Measurements from ENCODE around the gene KLF2. TPM values are rescaled to one million over a fixed set of nuclear protein-coding genes. Genes with fewer than 3 reads are reported as not detected.

KLF2 gene
- total RNA-seq, 2 experiments from 2014 or later, result 0.94 to 1.0 TPM

DNA sequence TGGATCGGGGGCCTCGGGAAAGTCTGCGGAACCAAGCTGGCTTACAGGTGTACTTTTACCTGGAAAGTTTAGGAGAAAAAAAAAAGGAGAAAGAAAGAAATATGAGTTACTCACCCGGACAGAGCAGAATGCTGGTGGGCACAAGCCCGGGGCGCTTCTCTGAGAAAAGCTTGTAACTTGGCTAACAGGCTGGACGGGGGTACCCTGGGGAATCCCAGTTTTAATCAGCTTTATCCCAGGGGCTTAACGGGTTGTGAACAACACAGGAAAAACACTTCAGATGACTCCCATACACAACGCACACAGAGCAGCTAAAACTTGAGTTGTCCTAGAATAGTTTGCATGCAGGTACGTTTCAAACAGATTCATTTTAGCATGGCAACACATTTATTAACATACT lies 37.3 kb downstream of the KLF2 start:
- H3K4me1 Mint-ChIP-seq (ENCODE audit: low read depth), result peaks cover 73% of the 10 kb centered on the region
- ChIA-PET CTCF (interaction anchor here (0.7 to 1.7 kb wide), 7 partner anchors 9 to 116 kb away, joined by 3 to 7 read pairs (median 3); no protein-coding TSS in a partner anchor), POLR2A (interaction anchor here (1.7 kb wide), 1 partner anchor 23 kb away, joined by 5 read pairs; no protein-coding TSS in a partner anchor)
- H3K36me3 Mint-ChIP-seq (ENCODE audit: low read depth), result peaks cover 8% of the 10 kb centered on the region
- intact Hi-C loops (cut with micrococcal nuclease), result no loop called here
- peaks cover 13% of the 10 kb centered on the region for H3K27me3 Mint-ChIP-seq
- DNase-seq, result no peak
- TF ChIP-seq, protein P1, sequence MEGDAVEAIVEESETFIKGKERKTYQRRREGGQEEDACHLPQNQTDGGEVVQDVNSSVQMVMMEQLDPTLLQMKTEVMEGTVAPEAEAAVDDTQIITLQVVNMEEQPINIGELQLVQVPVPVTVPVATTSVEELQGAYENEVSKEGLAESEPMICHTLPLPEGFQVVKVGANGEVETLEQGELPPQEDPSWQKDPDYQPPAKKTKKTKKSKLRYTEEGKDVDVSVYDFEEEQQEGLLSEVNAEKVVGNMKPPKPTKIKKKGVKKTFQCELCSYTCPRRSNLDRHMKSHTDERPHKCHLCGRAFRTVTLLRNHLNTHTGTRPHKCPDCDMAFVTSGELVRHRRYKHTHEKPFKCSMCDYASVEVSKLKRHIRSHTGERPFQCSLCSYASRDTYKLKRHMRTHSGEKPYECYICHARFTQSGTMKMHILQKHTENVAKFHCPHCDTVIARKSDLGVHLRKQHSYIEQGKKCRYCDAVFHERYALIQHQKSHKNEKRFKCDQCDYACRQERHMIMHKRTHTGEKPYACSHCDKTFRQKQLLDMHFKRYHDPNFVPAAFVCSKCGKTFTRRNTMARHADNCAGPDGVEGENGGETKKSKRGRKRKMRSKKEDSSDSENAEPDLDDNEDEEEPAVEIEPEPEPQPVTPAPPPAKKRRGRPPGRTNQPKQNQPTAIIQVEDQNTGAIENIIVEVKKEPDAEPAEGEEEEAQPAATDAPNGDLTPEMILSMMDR (IDR thresholded peaks at IDR 0.05), result no peak
- H3K27ac Mint-ChIP-seq, result no peak overlapping the region
- H3K9me3 Mint-ChIP-seq, result no peaks in the 10 kb centered on the region
- no peak for ATAC-seq
- H3K4me3 Mint-ChIP-seq, result no peak overlapping the region

DNA sequence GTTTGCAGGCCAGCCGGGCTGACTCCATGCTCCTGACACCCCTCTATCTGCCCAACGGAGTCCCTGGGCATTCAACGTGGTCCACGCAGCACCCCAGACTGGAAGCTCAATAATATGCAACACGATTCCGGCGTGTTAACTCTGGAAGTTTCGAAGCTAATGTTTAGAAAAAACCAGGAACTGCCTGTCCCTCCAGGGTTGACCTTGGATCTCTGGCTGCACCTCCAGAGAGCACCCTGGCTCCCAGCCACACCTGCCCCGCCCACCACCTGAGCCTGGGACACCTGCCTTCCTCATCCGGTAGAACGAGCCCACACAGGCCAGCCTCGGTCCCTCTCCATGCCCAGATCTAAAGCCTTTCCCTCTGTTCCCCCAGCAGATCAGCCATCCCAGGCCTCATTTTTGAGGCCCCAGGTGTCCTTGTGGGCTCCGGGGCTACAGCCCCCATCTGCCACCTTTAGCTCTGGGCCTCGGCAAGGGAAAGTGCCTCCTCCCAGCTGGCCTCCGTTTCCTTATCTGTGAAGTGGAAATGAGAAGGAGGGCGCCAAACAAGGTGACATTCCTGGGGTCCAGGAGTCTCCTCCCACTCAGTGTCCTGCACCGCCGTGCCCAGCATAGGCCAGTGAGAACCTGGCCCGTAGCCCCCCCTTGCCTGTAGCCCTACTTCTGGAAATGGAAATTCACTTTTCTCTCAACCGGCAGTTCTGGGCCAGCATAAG lies 38.7 kb downstream of the KLF2 start:
- peaks cover 8% of the 10 kb centered on the region for H3K36me3 Mint-ChIP-seq (ENCODE audit: low read depth)

DNA sequence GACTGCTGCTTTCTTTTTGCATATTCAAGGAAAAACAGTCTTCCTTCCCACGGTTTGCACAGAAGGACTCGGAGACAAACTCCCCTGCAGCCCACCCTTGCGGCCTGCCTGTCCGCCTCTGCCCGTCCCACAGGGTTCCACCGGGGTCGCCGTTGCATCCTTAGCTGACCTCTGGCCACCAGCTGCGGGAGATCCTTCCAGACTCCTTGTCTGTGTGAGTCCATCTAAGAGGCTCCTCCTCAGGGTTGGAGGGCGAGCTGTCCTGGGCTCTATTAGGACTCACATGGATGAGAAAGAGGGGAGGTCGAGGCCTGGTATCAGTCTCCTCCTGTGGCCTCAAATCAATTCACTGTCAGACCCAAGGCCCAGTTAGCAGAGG lies 39.2 kb downstream of the KLF2 start:
- no peaks in the 10 kb centered on the region for H3K9me3 Mint-ChIP-seq
- TF ChIP-seq, protein P1 (IDR thresholded peaks at IDR 0.05), result no peak

More for the DNA sequence above, 38.7 kb downstream of the KLF2 start:
- TF ChIP-seq, protein P1 (IDR thresholded peaks at IDR 0.05), result no peak
- peaks cover 71% of the 10 kb centered on the region for H3K4me1 Mint-ChIP-seq (ENCODE audit: low read depth)
- H3K4me3 Mint-ChIP-seq, result no peak overlapping the region
- ATAC-seq, result no peak
- intact Hi-C loops (cut with micrococcal nuclease), result no loop called here
- H3K27me3 Mint-ChIP-seq, result peaks cover 16% of the 10 kb centered on the region
- DNase-seq, result no peak
- ChIA-PET CTCF (interaction anchor here (0.9 to 1.4 kb wide), 2 partner anchors 19 to 323 kb away, joined by 3 to 5 read pairs; no protein-coding TSS in a partner anchor), POLR2A (no interaction called here)
- no peak overlapping the region for H3K27ac Mint-ChIP-seq
- no peaks in the 10 kb centered on the region for H3K9me3 Mint-ChIP-seq

DNA sequence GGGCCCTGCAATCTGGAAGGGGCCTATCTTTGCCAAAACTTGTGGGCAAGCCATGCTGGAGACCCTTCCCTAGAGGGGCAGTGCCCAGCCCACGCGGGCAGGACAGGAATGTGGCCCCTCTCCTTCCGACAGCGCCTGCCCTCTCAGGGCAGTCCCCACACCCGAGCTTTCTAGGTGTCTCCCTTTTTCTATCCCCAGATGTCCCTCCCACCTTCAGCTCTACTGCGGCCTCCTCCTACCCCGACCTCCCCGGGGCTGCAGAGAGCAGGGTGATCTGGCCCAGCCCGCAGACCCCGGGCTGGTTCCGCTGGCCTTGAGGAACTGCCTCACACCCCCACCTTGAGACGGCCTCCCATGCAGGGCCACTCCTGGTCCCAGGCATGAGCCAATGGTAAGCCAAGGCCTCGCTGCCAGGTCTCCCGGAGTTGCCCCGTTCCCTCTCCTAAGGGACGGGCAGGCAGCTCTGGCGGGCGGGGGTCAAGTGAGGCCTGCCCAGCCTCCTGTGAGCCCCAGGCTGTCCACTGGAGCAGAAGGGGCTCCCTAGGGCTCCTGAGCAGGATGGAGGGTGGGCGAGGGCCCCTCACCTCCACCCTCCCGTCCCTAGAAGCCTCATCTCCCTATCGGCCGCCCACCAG lies 39.7 kb downstream of the KLF2 start:
- no peak for ATAC-seq
- H3K4me3 Mint-ChIP-seq, result no peak overlapping the region
- intact Hi-C loops (cut with micrococcal nuclease), result no loop called here
- no peak for DNase-seq
- ChIA-PET CTCF (interaction anchor here (1.0 to 1.4 kb wide), 3 partner anchors 12 to 324 kb away, joined by 3 to 4 read pairs (median 3); no protein-coding TSS in a partner anchor), POLR2A (no interaction called here)
- no peak overlapping the region for H3K27ac Mint-ChIP-seq
- H3K9me3 Mint-ChIP-seq, result no peaks in the 10 kb centered on the region
- peaks cover 16% of the 10 kb centered on the region for H3K27me3 Mint-ChIP-seq
- H3K4me1 Mint-ChIP-seq (ENCODE audit: low read depth), result peaks cover 65% of the 10 kb centered on the region
- TF ChIP-seq, protein P1 (IDR thresholded peaks at IDR 0.05), result no peak
- peaks cover 8% of the 10 kb centered on the region for H3K36me3 Mint-ChIP-seq (ENCODE audit: low read depth)

More for the DNA sequence above, 39.2 kb downstream of the KLF2 start:
- DNase-seq, result no peak
- ChIA-PET POLR2A (no interaction called here), CTCF (interaction anchor here (1.0 to 1.4 kb wide), 2 partner anchors 14 to 323 kb away, joined by 3 read pairs; no protein-coding TSS in a partner anchor)
- no peak for ATAC-seq
- H3K4me3 Mint-ChIP-seq, result no peak overlapping the region
- intact Hi-C loops (cut with micrococcal nuclease), result no loop called here
- peaks cover 8% of the 10 kb centered on the region for H3K36me3 Mint-ChIP-seq (ENCODE audit: low read depth)
- no peak overlapping the region for H3K27ac Mint-ChIP-seq
- H3K4me1 Mint-ChIP-seq (ENCODE audit: low read depth), result peaks cover 69% of the 10 kb centered on the region
- H3K27me3 Mint-ChIP-seq, result peaks cover 16% of the 10 kb centered on the region
